ENCODE results near the gene EPB42.

Gene EPB42

GRCh38 chr15:43209059-43209824 is 11.6 kb downstream of the EPB42 start:
- Histone ChIP-seq H3K4me1 (ENCODE audit: low read length) (no peaks in the 10 kb centered on the region), H3K4me3 (ENCODE audit: low read length) (no peak overlapping the region), H4K20me1 (ENCODE audit: insufficient read depth, low read length) (no peaks in the 10 kb centered on the region), H3K27me3 (ENCODE audit: low read depth, low read length) (peaks cover 10% of the 10 kb centered on the region; the same call in 1 of the 2 replicates), H3K36me3 (replicated peaks; ENCODE audit: low read depth, low read length) (no peaks in the 10 kb centered on the region), H3K79me2 (ENCODE audit: low read length) (no peaks in the 10 kb centered on the region), H2AFZ (ENCODE audit: low read depth, low read length) (no peak overlapping the region), H3K9ac (ENCODE audit: low read length) (no peak overlapping the region), H3K4me2 (ENCODE audit: low read length) (no peak overlapping the region), H3K9me3 (ENCODE audit: insufficient read depth, low read length) (no peaks in the 10 kb centered on the region), H3K27ac (ENCODE audit: low read length) (no peak overlapping the region)
- TF ChIP-seq EZH2phosphoT487 (IDR thresholded peaks at IDR 0.05; ENCODE audit: low read depth) (no peak), CTCF (IDR thresholded peaks at IDR 0.05; ENCODE audit: low read depth, low read length) (no peak)

GRCh38 chr15:43208052-43209002 is 12.5 kb downstream of the EPB42 start:
- no peak overlapping the region for H3K27ac ChIP-seq (ENCODE audit: low read length)
- no peak overlapping the region for H3K9ac ChIP-seq (ENCODE audit: low read length)
- H3K4me2 ChIP-seq (ENCODE audit: low read length): no peak overlapping the region
- no peaks in the 10 kb centered on the region for H3K9me3 ChIP-seq (ENCODE audit: insufficient read depth, low read length)
- H3K27me3 ChIP-seq (ENCODE audit: low read depth, low read length): peaks cover 10% of the 10 kb centered on the region; the same call in 1 of the 2 replicates
- no peaks in the 10 kb centered on the region for H4K20me1 ChIP-seq (ENCODE audit: insufficient read depth, low read length)
- peaks cover 3% of the 10 kb centered on the region; the same call in 1 of the 2 replicates for H3K4me1 ChIP-seq (ENCODE audit: low read length)
- no peak overlapping the region for H3K4me3 ChIP-seq (ENCODE audit: low read length)
- H3K36me3 ChIP-seq (replicated peaks; ENCODE audit: low read depth, low read length): no peaks in the 10 kb centered on the region
- H3K79me2 ChIP-seq (ENCODE audit: low read length): no peaks in the 10 kb centered on the region
- no peak overlapping the region for H2AFZ ChIP-seq (ENCODE audit: low read depth, low read length)
- no peak for TF ChIP-seq EZH2phosphoT487 (IDR thresholded peaks at IDR 0.05; ENCODE audit: low read depth)
- TF ChIP-seq CTCF (IDR thresholded peaks at IDR 0.05; ENCODE audit: low read depth, low read length): no peak

- no peaks in the 10 kb centered on the region for H3K79me2 ChIP-seq (ENCODE audit: low read length)
- H4K20me1 ChIP-seq (ENCODE audit: insufficient read depth, low read length): no peaks in the 10 kb centered on the region
- no peak overlapping the region for H3K4me2 ChIP-seq (ENCODE audit: low read length)
- no peaks in the 10 kb centered on the region for H3K36me3 ChIP-seq (replicated peaks; ENCODE audit: low read depth, low read length)
- H3K4me1 ChIP-seq (ENCODE audit: low read length): peaks cover 3% of the 10 kb centered on the region; the same call in 1 of the 2 replicates
- peaks cover 10% of the 10 kb centered on the region; the same call in 1 of the 2 replicates for H3K27me3 ChIP-seq (ENCODE audit: low read depth, low read length)
- TF ChIP-seq CTCF (IDR thresholded peaks at IDR 0.05; ENCODE audit: low read depth, low read length) (no peak), EZH2phosphoT487 (IDR thresholded peaks at IDR 0.05; ENCODE audit: low read depth) (no peak)
- H3K9ac ChIP-seq (ENCODE audit: low read length): no peak overlapping the region
- H3K27ac ChIP-seq (ENCODE audit: low read length): no peak overlapping the region
- no peak overlapping the region for H3K4me3 ChIP-seq (ENCODE audit: low read length)
- no peak overlapping the region for H2AFZ ChIP-seq (ENCODE audit: low read depth, low read length)
- H3K9me3 ChIP-seq (ENCODE audit: insufficient read depth, low read length): no peaks in the 10 kb centered on the region
Measured at GRCh38 chr15:43207024-43207423, 13.8 kb downstream of the EPB42 start.

- Histone ChIP-seq H3K4me3 (ENCODE audit: low read length) (no peak overlapping the region), H4K20me1 (ENCODE audit: insufficient read depth, low read length) (no peaks in the 10 kb centered on the region), H3K36me3 (replicated peaks; ENCODE audit: low read depth, low read length) (no peaks in the 10 kb centered on the region), H3K79me2 (ENCODE audit: low read length) (no peaks in the 10 kb centered on the region), H3K4me1 (ENCODE audit: low read length) (peaks cover 3% of the 10 kb centered on the region; the same call in 1 of the 2 replicates), H3K9ac (ENCODE audit: low read length) (no peak overlapping the region), H3K27ac (ENCODE audit: low read length) (no peak overlapping the region), H3K4me2 (ENCODE audit: low read length) (no peak overlapping the region), H2AFZ (ENCODE audit: low read depth, low read length) (no peak overlapping the region), H3K27me3 (ENCODE audit: low read depth, low read length) (peaks cover 10% of the 10 kb centered on the region; the same call in 1 of the 2 replicates), H3K9me3 (ENCODE audit: insufficient read depth, low read length) (no peaks in the 10 kb centered on the region)
- TF ChIP-seq EZH2phosphoT487 (IDR thresholded peaks at IDR 0.05; ENCODE audit: low read depth) (no peak), CTCF (IDR thresholded peaks at IDR 0.05; ENCODE audit: low read depth, low read length) (no peak)
Measured at GRCh38 chr15:43206054-43206453, 14.8 kb downstream of the EPB42 start.

All from OCI-LY3 (cell line).